Measurements from ENCODE around the gene RBMS1.

Gene RBMS1

GRCh38 chr2:160310118-160310828 is 183.3 kb downstream of the RBMS1 start:
- Histone ChIP-seq H3K9ac (ENCODE audit: low read depth, low read length) (no peak overlapping the region), H3K27me3 (ENCODE audit: control insufficient read depth, insufficient read depth, low read length) (no peaks in the 10 kb centered on the region), H3K4me1 (ENCODE audit: control insufficient read depth, insufficient read depth, low read length) (no peaks in the 10 kb centered on the region), H3K9me3 (ENCODE audit: control insufficient read depth, insufficient read depth, low read length) (no peaks in the 10 kb centered on the region), H3K36me3 (ENCODE audit: control insufficient read depth, insufficient read depth, low read length) (no peaks in the 10 kb centered on the region), H3K4me3 (ENCODE audit: low read depth, low read length) (no peak overlapping the region)

- H3K4me3 ChIP-seq (ENCODE audit: low read depth, low read length) = no peak overlapping the region
- no peaks in the 10 kb centered on the region for H3K27me3 ChIP-seq (ENCODE audit: control insufficient read depth, insufficient read depth, low read length)
- H3K36me3 ChIP-seq (ENCODE audit: control insufficient read depth, insufficient read depth, low read length) = no peaks in the 10 kb centered on the region
- H3K4me1 ChIP-seq (ENCODE audit: control insufficient read depth, insufficient read depth, low read length) = no peaks in the 10 kb centered on the region
- H3K9me3 ChIP-seq (ENCODE audit: control insufficient read depth, insufficient read depth, low read length) = no peaks in the 10 kb centered on the region
- H3K9ac ChIP-seq (ENCODE audit: low read depth, low read length) = no peak overlapping the region
Observed at GRCh38 chr2:160309585-160309984, 184.0 kb downstream of the RBMS1 start.

DNA sequence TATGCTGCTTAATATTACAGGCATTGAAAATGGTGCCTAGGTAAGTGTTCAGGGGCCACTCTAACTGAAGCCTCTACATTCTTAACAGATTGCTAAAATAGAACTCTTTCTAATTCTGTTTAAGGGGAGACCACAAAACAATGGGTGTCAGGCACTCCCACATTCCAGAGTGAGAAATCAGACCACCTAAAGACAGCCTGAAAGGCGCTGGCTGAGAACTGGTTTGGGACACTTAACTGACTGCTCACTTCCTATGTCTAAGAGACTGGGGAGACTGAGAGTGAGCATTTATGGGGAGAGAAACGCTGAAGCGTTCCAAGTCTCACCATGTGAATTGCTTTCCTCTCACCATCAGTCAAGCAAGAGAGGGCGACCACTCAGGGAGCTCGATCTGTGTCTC is 184.7 kb downstream of the RBMS1 start:
- no peaks in the 10 kb centered on the region for H3K9me3 ChIP-seq (ENCODE audit: control insufficient read depth, insufficient read depth, low read length)
- H3K4me1 ChIP-seq (ENCODE audit: control insufficient read depth, insufficient read depth, low read length) = no peaks in the 10 kb centered on the region
- H3K36me3 ChIP-seq (ENCODE audit: control insufficient read depth, insufficient read depth, low read length) = no peaks in the 10 kb centered on the region
- H3K27me3 ChIP-seq (ENCODE audit: control insufficient read depth, insufficient read depth, low read length) = no peaks in the 10 kb centered on the region
- H3K9ac ChIP-seq (ENCODE audit: low read depth, low read length) = no peak overlapping the region
- H3K4me3 ChIP-seq (ENCODE audit: low read depth, low read length) = no peak overlapping the region

DNA sequence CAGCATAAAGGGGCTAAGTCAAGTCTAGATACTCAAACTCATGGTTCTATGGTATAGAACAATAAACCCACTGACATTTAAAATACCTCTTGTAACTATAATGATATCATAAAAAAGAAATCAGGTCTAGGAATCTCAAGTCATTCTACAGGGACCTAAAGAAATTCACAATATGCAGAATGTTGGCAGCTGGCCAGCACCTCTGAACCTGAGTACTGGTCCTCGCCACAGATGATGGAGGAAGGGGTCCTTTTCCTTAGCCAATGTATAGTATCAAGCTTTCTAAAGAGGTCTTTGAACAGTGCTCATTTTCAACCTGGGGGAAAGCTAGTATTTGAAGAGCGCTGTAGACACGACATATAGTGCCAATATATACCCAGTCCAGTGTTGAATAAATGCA is 185.1 kb downstream of the RBMS1 start:
- Histone ChIP-seq H3K9me3 (ENCODE audit: control insufficient read depth, insufficient read depth, low read length) (no peaks in the 10 kb centered on the region), H3K9ac (ENCODE audit: low read depth, low read length) (no peak overlapping the region), H3K4me1 (ENCODE audit: control insufficient read depth, insufficient read depth, low read length) (no peaks in the 10 kb centered on the region), H3K27me3 (ENCODE audit: control insufficient read depth, insufficient read depth, low read length) (no peaks in the 10 kb centered on the region), H3K4me3 (ENCODE audit: low read depth, low read length) (no peak overlapping the region), H3K36me3 (ENCODE audit: control insufficient read depth, insufficient read depth, low read length) (no peaks in the 10 kb centered on the region)

GRCh38 chr2:160306985-160307384 is 186.6 kb downstream of the RBMS1 start:
- Histone ChIP-seq H3K36me3 (ENCODE audit: control insufficient read depth, insufficient read depth, low read length) (no peaks in the 10 kb centered on the region), H3K9ac (ENCODE audit: low read depth, low read length) (no peak overlapping the region), H3K4me1 (ENCODE audit: control insufficient read depth, insufficient read depth, low read length) (no peaks in the 10 kb centered on the region), H3K27me3 (ENCODE audit: control insufficient read depth, insufficient read depth, low read length) (no peaks in the 10 kb centered on the region), H3K4me3 (ENCODE audit: low read depth, low read length) (no peak overlapping the region), H3K9me3 (ENCODE audit: control insufficient read depth, insufficient read depth, low read length) (no peaks in the 10 kb centered on the region)

GRCh38 chr2:160305081-160305750 is 188.4 kb downstream of the RBMS1 start:
- Histone ChIP-seq H3K9me3 (ENCODE audit: control insufficient read depth, insufficient read depth, low read length) (no peaks in the 10 kb centered on the region), H3K4me3 (ENCODE audit: low read depth, low read length) (no peak overlapping the region), H3K4me1 (ENCODE audit: control insufficient read depth, insufficient read depth, low read length) (no peaks in the 10 kb centered on the region), H3K9ac (ENCODE audit: low read depth, low read length) (no peak overlapping the region), H3K36me3 (ENCODE audit: control insufficient read depth, insufficient read depth, low read length) (no peaks in the 10 kb centered on the region), H3K27me3 (ENCODE audit: control insufficient read depth, insufficient read depth, low read length) (no peaks in the 10 kb centered on the region)

DNA sequence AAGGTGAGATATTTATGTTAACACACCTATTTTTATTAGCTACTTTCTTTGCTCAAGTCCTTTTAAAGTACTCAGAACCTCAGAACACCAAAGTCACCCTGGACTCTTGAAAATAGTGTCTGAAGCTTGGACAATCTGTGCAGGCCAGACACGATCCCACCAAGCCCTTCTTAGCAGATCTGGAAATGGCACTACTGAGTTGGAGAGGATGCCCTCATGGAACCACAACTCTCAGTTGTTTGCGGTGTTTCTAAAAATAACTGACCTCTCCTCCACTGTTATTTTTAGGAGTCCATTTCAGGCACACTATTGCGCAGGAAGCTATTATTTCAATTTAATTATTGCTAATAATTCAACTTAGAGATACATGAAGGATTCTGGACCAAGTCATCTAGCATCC is 190.1 kb downstream of the RBMS1 start:
- H3K27me3 ChIP-seq (ENCODE audit: control insufficient read depth, insufficient read depth, low read length) = no peaks in the 10 kb centered on the region
- no peaks in the 10 kb centered on the region for H3K36me3 ChIP-seq (ENCODE audit: control insufficient read depth, insufficient read depth, low read length)
- H3K4me1 ChIP-seq (ENCODE audit: control insufficient read depth, insufficient read depth, low read length) = no peaks in the 10 kb centered on the region
- H3K4me3 ChIP-seq (ENCODE audit: low read depth, low read length) = no peak overlapping the region
- no peaks in the 10 kb centered on the region for H3K9me3 ChIP-seq (ENCODE audit: control insufficient read depth, insufficient read depth, low read length)
- H3K9ac ChIP-seq (ENCODE audit: low read depth, low read length) = no peak overlapping the region

GRCh38 chr2:160303076-160303475 is 190.5 kb downstream of the RBMS1 start:
- H3K4me1 ChIP-seq (ENCODE audit: control insufficient read depth, insufficient read depth, low read length) = no peaks in the 10 kb centered on the region
- H3K36me3 ChIP-seq (ENCODE audit: control insufficient read depth, insufficient read depth, low read length) = no peaks in the 10 kb centered on the region
- no peaks in the 10 kb centered on the region for H3K9me3 ChIP-seq (ENCODE audit: control insufficient read depth, insufficient read depth, low read length)
- no peak overlapping the region for H3K9ac ChIP-seq (ENCODE audit: low read depth, low read length)
- no peak overlapping the region for H3K4me3 ChIP-seq (ENCODE audit: low read depth, low read length)
- H3K27me3 ChIP-seq (ENCODE audit: control insufficient read depth, insufficient read depth, low read length) = no peaks in the 10 kb centered on the region

DNA sequence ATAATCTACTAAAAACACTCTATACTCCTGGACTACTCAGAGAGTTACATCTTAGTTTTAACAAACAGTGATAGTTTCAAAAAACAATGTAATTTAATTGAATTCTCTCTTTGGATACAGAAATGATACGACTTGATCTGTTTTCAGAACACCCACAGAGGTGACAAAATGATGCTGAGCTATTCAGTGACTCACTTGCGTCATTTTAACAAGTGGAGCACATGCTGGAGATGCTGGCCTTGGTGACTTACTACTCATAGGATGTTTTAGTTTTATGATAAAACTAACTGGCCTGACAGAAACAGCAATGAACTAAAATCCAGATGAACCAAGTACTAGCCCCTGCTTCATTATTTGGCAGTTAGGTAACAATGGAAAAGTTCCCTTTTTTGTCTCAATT is 192.2 kb downstream of the RBMS1 start:
- Histone ChIP-seq H3K9me3 (ENCODE audit: control insufficient read depth, insufficient read depth, low read length) (no peaks in the 10 kb centered on the region), H3K27me3 (ENCODE audit: control insufficient read depth, insufficient read depth, low read length) (no peaks in the 10 kb centered on the region), H3K4me3 (ENCODE audit: low read depth, low read length) (no peak overlapping the region), H3K36me3 (ENCODE audit: control insufficient read depth, insufficient read depth, low read length) (no peaks in the 10 kb centered on the region), H3K4me1 (ENCODE audit: control insufficient read depth, insufficient read depth, low read length) (no peaks in the 10 kb centered on the region), H3K9ac (ENCODE audit: low read depth, low read length) (no peak overlapping the region)

DNA sequence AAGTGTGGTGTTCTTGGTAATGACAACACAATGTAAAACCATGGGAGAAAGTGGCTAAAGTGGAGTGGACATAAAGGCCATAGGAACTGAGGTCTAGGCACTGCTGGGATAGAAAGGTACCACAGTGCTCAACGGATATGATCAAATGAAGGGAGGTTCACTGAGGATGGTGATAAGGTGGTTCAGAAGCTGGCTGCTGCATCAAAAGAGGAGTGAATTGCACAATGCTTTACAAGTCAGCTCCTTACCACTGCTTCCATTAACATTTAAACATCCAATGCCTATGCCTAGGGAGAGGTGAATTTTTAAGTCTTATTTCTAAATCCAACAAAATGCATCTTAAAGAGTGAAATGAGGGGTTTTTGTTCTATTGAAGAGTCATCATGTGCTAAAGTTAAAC is 193.4 kb downstream of the RBMS1 start:
- no peak overlapping the region for H3K4me3 ChIP-seq (ENCODE audit: low read depth, low read length)
- no peaks in the 10 kb centered on the region for H3K36me3 ChIP-seq (ENCODE audit: control insufficient read depth, insufficient read depth, low read length)
- H3K9ac ChIP-seq (ENCODE audit: low read depth, low read length) = no peak overlapping the region
- no peaks in the 10 kb centered on the region for H3K4me1 ChIP-seq (ENCODE audit: control insufficient read depth, insufficient read depth, low read length)
- H3K27me3 ChIP-seq (ENCODE audit: control insufficient read depth, insufficient read depth, low read length) = no peaks in the 10 kb centered on the region
- no peaks in the 10 kb centered on the region for H3K9me3 ChIP-seq (ENCODE audit: control insufficient read depth, insufficient read depth, low read length)

DNA sequence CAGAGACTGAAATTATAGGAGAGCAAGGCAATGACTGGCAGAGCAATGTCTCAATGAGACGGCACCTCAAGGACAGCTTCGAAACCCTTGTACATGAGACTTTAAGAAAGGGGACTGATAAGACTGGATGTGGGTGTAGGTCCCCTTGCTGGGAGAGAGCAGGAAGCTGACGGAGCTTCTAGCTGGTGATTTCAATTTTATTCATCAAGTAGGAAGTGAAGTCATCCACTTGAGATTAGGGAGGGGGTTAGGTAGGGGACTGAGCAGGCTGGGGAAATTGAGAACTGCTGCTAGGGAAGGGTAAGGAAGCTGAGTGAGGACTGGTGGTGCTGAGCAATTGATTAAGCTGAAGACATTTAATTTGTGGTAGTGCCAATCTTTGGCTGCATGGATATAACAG is 194.1 kb downstream of the RBMS1 start:
- no peaks in the 10 kb centered on the region for H3K27me3 ChIP-seq (ENCODE audit: control insufficient read depth, insufficient read depth, low read length)
- H3K4me3 ChIP-seq (ENCODE audit: low read depth, low read length) = no peak overlapping the region
- no peak overlapping the region for H3K9ac ChIP-seq (ENCODE audit: low read depth, low read length)
- H3K36me3 ChIP-seq (ENCODE audit: control insufficient read depth, insufficient read depth, low read length) = no peaks in the 10 kb centered on the region
- no peaks in the 10 kb centered on the region for H3K4me1 ChIP-seq (ENCODE audit: control insufficient read depth, insufficient read depth, low read length)
- H3K9me3 ChIP-seq (ENCODE audit: control insufficient read depth, insufficient read depth, low read length) = no peaks in the 10 kb centered on the region

DNA sequence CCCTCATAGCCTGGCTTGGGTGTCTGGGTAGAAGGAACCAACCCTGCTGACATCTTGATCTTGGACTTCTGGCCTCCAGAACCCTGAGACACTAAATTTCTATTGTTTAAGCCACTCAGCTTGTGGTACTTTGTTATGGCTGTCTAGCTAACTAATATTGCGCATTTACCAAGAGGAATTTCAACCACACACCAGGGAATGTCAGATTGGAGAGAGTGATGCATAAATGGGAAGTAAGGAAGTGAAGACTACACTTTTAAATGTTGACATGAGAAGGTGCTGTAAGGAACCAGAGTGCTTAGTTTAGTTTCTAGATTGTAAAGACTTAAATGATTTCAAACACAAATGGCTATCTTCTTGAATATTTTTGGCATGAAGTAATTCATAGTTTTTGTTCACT is 194.6 kb downstream of the RBMS1 start:
- Histone ChIP-seq H3K4me3 (ENCODE audit: low read depth, low read length) (no peak overlapping the region), H3K4me1 (ENCODE audit: control insufficient read depth, insufficient read depth, low read length) (no peaks in the 10 kb centered on the region), H3K36me3 (ENCODE audit: control insufficient read depth, insufficient read depth, low read length) (no peaks in the 10 kb centered on the region), H3K27me3 (ENCODE audit: control insufficient read depth, insufficient read depth, low read length) (no peaks in the 10 kb centered on the region), H3K9me3 (ENCODE audit: control insufficient read depth, insufficient read depth, low read length) (no peaks in the 10 kb centered on the region), H3K9ac (ENCODE audit: low read depth, low read length) (no peak overlapping the region)
